Measurements from ENCODE around the gene PLCH2.

PLCH2 gene

DNA sequence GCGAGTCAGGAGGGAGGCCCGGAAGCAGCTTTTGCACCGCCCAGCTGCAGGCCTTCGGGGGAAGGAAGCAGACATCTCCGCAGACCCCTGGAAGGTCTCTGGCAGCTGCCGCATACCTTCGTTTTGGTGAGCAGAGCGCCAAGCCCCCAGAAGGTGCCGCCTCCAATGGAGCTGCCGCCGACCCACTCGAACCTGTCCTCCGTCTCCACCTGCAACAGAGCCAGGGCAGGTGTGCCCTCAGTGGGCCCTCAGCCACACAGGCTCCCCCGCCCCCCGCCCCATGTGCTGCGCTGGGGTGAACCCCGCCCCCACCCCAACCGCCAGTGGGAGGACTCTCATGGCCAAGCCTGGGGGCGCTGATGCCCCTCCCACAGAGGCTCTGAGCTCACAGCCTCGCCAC is 44.1 kb downstream of the PLCH2 start:
- Histone ChIP-seq H4K20me1 (peaks cover 99% of the 10 kb centered on the region), H3K4me3 (no peak overlapping the region), H3K9me3 (no peaks in the 10 kb centered on the region), H3K4me1 (peaks cover 89% of the 10 kb centered on the region), H3K36me3 (peaks cover 68% of the 10 kb centered on the region), H3K27ac (0 out of 2 replicates have a peak overlapping the region, but pooled peaks have one; percentile 68), H3K4me2 (peak overlapping the region; percentile 79), H3K27me3 (no peaks in the 10 kb centered on the region), H3K9ac (0 out of 2 replicates have a peak overlapping the region, but pooled peaks have one; percentile 19)
- no peak for TF ChIP-seq Cebpa-rat (IDR thresholded peaks at IDR 0.05)

DNA sequence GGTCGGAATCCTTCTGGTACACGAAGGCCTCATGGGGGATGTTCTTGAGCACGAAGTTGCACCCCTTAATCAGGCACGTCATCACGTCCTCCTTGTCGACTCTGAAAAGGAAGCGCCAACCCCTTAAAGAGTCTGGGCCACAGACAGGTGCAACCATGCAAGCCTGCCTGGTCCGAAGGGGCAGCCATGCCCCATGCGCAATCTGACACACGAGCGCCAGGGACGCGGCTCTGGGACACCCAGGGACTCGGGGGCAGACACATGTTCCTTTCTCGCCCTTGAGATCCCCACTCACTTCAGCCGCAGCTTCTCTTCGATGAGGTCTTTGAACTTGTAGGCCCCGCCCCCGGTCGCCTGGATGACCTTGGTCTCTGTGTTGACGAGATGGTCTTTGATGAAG is 44.7 kb downstream of the PLCH2 start:
- peaks cover 94% of the 10 kb centered on the region for H3K4me1 ChIP-seq
- H3K9me3 ChIP-seq = no peaks in the 10 kb centered on the region
- H3K27ac ChIP-seq = no peak overlapping the region
- H4K20me1 ChIP-seq = peaks cover 99% of the 10 kb centered on the region
- H3K27me3 ChIP-seq = no peaks in the 10 kb centered on the region
- H3K4me3 ChIP-seq = no peak overlapping the region
- H3K4me2 ChIP-seq = peak overlapping the region; percentile 79
- no peak for TF ChIP-seq Cebpa-rat (IDR thresholded peaks at IDR 0.05)
- H3K36me3 ChIP-seq = peaks cover 62% of the 10 kb centered on the region
- H3K9ac ChIP-seq = no peak overlapping the region

DNA sequence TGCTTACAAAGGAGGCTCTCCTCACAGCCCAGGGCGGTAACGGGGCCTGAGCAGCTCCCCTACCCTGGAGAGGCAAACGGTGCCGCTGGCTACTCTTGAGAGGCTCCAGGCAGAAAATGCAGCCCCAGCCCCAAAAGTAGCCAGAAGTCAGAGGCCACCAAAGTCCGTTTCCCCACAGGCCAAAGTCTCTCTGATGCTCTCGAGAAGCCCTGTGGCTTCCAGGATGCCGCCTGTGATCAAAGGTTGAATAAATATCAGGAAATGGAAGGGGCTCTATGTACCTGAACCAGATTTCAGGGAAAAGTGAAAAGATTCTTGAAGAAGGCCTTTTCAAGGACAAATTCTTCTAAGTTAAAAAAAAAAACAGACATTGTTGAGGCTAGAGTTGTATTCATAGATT is 46.1 kb downstream of the PLCH2 start:
- H3K27me3 ChIP-seq = peaks cover 6% of the 10 kb centered on the region
- peaks cover 88% of the 10 kb centered on the region for H3K4me1 ChIP-seq
- peak overlapping the region; percentile 16; the same call in 1 of the 2 replicates for H3K9ac ChIP-seq
- H3K36me3 ChIP-seq = peaks cover 47% of the 10 kb centered on the region
- no peak overlapping the region for H3K27ac ChIP-seq
- peaks cover 92% of the 10 kb centered on the region for H4K20me1 ChIP-seq
- peak overlapping the region; percentile 79 for H3K4me2 ChIP-seq
- TF ChIP-seq Cebpa-rat (IDR thresholded peaks at IDR 0.05) = no peak
- H3K4me3 ChIP-seq = no peak overlapping the region
- no peaks in the 10 kb centered on the region for H3K9me3 ChIP-seq

DNA sequence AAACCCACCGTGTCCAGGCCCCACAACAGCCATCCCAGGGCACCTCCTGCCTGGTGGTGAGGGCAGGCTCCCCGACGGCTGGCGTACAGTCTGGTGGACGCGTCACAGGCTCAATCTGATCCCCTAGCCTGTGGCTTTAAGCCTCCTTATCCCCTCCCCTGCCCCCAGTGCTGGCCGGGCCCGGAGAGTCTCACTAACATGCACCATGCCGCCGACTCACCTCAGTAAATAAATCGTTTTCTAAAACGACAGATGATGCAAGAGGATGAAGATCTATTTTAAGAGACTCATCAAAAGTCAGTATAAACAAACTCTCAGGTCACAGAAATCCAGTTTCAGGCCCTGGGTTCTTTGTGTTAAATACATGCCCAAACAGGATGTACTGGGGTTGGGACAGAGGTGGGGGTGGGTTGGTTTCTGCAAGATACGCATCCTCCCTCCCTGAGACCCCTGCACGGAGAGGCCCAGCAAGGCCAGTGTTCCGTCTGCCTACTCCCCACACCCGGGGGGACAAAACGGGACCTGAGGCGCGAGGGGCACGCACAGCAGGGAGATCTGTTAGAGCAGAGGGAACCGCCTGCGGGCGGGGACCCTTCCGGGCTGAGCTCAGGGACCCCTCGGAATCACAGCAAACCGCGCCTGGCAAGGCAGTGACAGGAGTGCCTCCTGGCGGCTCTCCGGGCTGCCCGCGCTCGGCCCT is 47.3 kb downstream of the PLCH2 start:
- peak overlapping the region; percentile 100 for H3K4me2 ChIP-seq
- H4K20me1 ChIP-seq = peaks cover 90% of the 10 kb centered on the region
- peak overlapping the region; percentile 91 for H3K9ac ChIP-seq
- no peak for TF ChIP-seq Cebpa-rat (IDR thresholded peaks at IDR 0.05)
- no peaks in the 10 kb centered on the region for H3K9me3 ChIP-seq
- H3K36me3 ChIP-seq = peaks cover 36% of the 10 kb centered on the region
- H3K4me3 ChIP-seq = no peak overlapping the region
- peaks cover 17% of the 10 kb centered on the region for H3K27me3 ChIP-seq
- peaks cover 83% of the 10 kb centered on the region for H3K4me1 ChIP-seq
- H3K27ac ChIP-seq = peak overlapping the region; percentile 58; the same call in 1 of the 2 replicates

DNA sequence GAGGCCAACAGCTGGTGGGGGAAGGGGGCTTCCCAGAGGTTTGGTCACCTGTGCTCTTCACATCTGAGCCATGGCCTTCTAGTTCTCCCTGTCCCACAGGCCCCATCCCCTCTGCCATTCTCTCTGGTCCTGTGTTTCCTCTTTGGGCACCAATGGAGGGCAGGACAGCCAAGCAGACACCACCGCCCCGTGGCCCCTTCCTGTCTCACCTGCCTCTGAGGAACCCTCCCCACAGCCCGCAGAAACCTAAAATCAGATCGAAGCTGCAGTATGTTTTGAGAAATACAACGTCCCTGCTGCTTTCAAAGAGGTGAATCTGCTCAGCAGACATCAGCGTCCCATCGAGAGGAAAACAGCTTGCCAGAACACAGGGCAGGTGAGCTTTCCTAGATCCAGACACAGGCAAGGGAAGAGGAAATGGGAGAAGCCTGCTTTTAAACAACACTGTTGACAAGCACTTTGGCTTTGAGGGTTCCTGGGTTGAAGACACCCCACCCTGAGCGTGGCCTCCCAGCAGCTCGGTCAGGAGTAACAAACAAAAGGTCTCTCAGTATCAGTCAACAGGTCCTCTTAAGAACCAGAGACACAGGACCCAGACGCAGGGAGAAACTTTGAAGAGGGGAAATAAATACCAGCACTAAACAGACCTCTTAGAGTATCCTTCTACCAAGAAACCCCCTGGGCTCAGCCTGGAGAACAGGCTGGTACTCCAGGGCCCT is 48.0 kb downstream of the PLCH2 start:
- H3K9ac ChIP-seq = peak overlapping the region; percentile 91
- peaks cover 29% of the 10 kb centered on the region for H3K36me3 ChIP-seq
- peak overlapping the region; percentile 58 for H3K27ac ChIP-seq
- peaks cover 24% of the 10 kb centered on the region for H3K27me3 ChIP-seq
- peaks cover 79% of the 10 kb centered on the region for H3K4me1 ChIP-seq
- H3K4me3 ChIP-seq = peak overlapping the region; percentile 97
- peak overlapping the region; percentile 100 for H3K4me2 ChIP-seq
- TF ChIP-seq Cebpa-rat (IDR thresholded peaks at IDR 0.05) = no peak
- no peaks in the 10 kb centered on the region for H3K9me3 ChIP-seq
- H4K20me1 ChIP-seq = peaks cover 87% of the 10 kb centered on the region

DNA sequence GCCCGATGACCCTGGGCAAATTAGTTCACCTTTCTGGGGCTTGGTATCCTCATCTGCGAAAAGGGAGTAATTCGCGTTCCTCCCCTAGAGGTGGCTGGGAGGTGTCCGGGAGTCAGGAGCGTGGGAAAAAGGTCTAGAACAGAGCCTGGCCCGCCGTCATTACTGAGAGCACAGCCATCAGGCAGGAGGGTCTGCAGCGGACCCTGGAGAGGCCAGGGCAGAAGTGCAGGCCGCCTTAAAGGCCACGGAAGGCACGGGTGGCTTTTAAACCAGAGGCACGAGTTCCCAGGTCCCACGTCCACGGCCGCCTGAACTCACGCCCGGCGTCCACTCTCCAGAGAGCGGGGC is 49.5 kb downstream of the PLCH2 start:
- Histone ChIP-seq H3K36me3 (peaks cover 18% of the 10 kb centered on the region), H3K9ac (peak overlapping the region; percentile 91), H3K9me3 (no peaks in the 10 kb centered on the region), H3K4me1 (peaks cover 80% of the 10 kb centered on the region), H3K27me3 (peaks cover 39% of the 10 kb centered on the region), H4K20me1 (peaks cover 87% of the 10 kb centered on the region), H3K27ac (peak overlapping the region; percentile 87), H3K4me3 (peak overlapping the region; percentile 97), H3K4me2 (peak overlapping the region; percentile 100)
- no peak for TF ChIP-seq Cebpa-rat (IDR thresholded peaks at IDR 0.05)

DNA sequence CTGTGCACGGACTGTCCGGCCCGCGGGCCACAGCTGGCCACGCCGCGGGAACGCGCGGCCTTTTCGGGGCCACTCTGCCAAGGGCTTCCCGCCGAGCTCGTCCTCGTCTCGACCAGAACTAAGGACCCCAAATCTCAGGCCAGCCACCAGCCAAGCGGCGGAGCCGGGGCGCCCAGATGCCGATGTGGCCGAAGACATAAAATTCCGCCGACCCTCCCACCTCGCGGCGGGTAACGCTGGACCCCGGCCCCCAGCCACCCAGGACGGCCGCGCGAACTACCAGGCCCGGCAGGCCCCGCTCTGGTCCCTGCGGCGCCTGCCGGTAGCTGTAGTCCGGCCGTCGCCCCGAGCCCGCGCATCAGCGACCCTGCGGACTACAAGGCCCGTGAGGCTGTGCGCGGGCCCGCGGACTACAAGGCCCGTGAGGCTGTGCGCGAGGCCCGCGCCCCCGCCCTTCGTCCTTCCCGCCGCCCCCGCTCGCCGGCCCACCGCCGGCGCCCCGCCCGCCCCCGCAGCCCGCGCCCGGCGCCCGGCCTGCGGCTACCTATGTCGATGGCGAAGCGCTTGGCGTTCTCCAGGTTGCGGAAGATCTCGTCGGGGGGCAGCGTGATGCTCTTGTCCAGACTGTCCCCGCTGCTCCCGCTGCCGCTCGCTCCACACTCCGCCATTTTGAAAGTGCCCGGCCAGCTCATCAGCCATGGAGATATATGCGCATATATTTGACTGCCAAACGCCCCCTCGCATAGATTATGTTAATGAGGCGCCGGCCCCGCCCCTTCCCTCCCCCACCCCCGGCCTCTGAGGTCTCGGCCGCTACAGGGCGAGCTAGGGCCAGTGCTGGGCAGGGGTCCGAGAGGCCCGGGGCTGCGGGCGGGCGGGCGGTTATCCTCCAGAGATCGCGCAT is 50.1 kb downstream of the PLCH2 start, which contains the start of gene PANK4:
Gene PANK4 (minus strand): TSS at position 677 of the 904 bp plus-strand sequence. CDS start 9 bp downstream, at position 668.
- peaks cover 12% of the 10 kb centered on the region for H3K36me3 ChIP-seq
- peaks cover 87% of the 10 kb centered on the region for H4K20me1 ChIP-seq
- H3K27me3 ChIP-seq = peaks cover 46% of the 10 kb centered on the region
- peak within 1 kb of the TSS; percentile 97 for H3K4me3 ChIP-seq
- peak within 1 kb of the TSS; percentile 100 for H3K4me2 ChIP-seq
- peak within 1 kb of the TSS; percentile 91 for H3K9ac ChIP-seq
- TF ChIP-seq Cebpa-rat (IDR thresholded peaks at IDR 0.05) = no peak
- peak within 1 kb of the TSS; percentile 87 for H3K27ac ChIP-seq
- no peaks in the 10 kb centered on the region for H3K9me3 ChIP-seq
- peaks cover 80% of the 10 kb centered on the region for H3K4me1 ChIP-seq

DNA sequence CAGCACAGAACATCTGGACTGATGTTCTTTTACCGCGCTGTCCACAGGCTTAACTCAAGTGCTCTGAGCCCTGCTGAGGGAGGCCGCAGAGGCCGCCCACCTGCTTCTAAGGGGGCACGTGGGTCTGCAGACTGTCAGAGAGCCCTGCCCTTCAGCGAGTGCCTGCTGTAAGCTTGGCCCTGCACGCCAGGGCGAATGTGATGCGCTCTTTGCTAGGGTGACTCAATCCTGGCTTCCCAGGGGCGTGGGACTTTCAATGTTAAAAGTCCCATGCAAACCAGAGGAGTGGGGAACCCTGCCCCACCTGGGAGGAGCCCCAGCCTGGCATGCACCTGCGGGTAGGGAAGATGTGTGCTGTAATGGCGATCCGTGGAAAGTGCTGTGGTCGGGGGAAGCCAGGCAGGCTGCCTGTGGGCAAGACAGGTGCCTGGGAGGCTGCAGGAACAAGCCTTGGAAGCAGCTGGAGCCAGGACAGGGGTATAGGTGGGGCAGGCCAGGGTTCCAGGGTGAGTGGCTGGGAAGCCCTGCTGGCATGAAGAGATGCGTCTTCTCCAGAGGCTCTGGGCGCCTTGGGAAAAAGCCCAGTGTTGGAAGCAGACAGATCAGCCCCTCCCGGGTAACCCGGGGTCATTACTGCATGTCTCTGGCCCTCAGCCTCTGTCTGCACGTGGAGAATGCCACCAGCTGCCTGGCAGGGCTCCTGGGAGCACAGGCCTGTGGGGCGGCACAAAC is 50.9 kb downstream of the PLCH2 start:
- Histone ChIP-seq H3K9ac (no peak overlapping the region), H3K36me3 (0 out of 2 replicates have a peak, but pooled peaks cover 5% of the 10 kb centered on the region), H3K4me2 (peak overlapping the region; percentile 70), H3K27ac (no peak overlapping the region), H3K4me1 (peaks cover 80% of the 10 kb centered on the region), H3K4me3 (peak overlapping the region; percentile 97; the same call in 1 of the 2 replicates), H3K9me3 (no peaks in the 10 kb centered on the region), H3K27me3 (peaks cover 54% of the 10 kb centered on the region), H4K20me1 (peaks cover 87% of the 10 kb centered on the region)
- no peak for TF ChIP-seq Cebpa-rat (IDR thresholded peaks at IDR 0.05)

DNA sequence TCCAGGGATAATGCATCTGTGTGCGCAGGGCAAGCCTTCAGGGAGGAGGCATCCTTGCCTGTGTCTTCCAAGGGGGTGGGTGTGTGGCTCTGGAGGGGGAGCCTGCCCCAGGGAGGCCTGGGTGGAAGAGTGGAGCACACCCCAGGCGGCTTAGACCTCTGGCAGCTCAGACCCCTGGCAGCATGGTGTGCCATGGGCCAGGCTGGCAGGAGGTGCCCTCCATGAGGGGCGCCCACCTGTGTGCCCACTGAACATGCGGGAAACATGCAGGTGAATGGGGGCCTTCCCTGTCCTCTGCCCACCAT is 51.4 kb downstream of the PLCH2 start:
- no peak overlapping the region for H3K4me3 ChIP-seq
- peaks cover 58% of the 10 kb centered on the region for H3K27me3 ChIP-seq
- no peaks in the 10 kb centered on the region for H3K9me3 ChIP-seq
- H3K36me3 ChIP-seq = 0 out of 2 replicates have a peak, but pooled peaks cover 5% of the 10 kb centered on the region
- H4K20me1 ChIP-seq = peaks cover 86% of the 10 kb centered on the region
- TF ChIP-seq Cebpa-rat (IDR thresholded peaks at IDR 0.05) = no peak
- peaks cover 75% of the 10 kb centered on the region for H3K4me1 ChIP-seq
- H3K27ac ChIP-seq = no peak overlapping the region
- H3K9ac ChIP-seq = no peak overlapping the region
- H3K4me2 ChIP-seq = peak overlapping the region; percentile 70
